Peyer's patch (tissue), 4 donors: ENCODE results near the gene FRAT1.

ENCODE experiments used
- CTCF ChIP-seq, 6 experiments: fragments of 450-650 bp in 4 of 6; fragments of 200-600 bp in 2 of 6; sonication (generic) in 1 of 6; IDR thresholded peaks; one replicate each; pipeline ENCODE4 v1.5.1; 2017 to 2019; ENCODE audit warnings: antibody characterized with exemption in 6 of 6, mild to moderate bottlenecking in 3 of 6, moderate library complexity in 1 of 6
- POLR2A ChIP-seq, 2 donors: fragments of 450-650 bp; IDR thresholded peaks; one replicate each; pipeline ENCODE4 v1.5.1; 2017; ENCODE audit warnings: antibody characterized with exemption in 2 of 2, mild to moderate bottlenecking in 2 of 2, moderate library complexity in 2 of 2

- no peak for TF ChIP-seq CTCF (IDR thresholded peaks at IDR 0.05)
- TF ChIP-seq POLR2A (IDR thresholded peaks at IDR 0.05) = no peak
These were observed 28.2 kb downstream of the FRAT1 start for GRCh38 chr10:97347317-97347716.
